HG02840 (cell line): ENCODE results near the gene KCNJ11.

Experiments
- ATAC-seq: cut with Tn5 transposase; IDR thresholded peaks from one replicate; pipeline ENCODE4 v1.9.1; 2021; ENCODE audit warnings: mild to moderate bottlenecking, moderate library complexity, moderate number of reproducible peaks; ENCODE audit not compliant: unreplicated experiment, low FRiP score

KCNJ11 gene

GRCh38 chr11:17393472-17393871 is 5.0 kb upstream of the KCNJ11 start:
- ATAC-seq = no peak

DNA sequence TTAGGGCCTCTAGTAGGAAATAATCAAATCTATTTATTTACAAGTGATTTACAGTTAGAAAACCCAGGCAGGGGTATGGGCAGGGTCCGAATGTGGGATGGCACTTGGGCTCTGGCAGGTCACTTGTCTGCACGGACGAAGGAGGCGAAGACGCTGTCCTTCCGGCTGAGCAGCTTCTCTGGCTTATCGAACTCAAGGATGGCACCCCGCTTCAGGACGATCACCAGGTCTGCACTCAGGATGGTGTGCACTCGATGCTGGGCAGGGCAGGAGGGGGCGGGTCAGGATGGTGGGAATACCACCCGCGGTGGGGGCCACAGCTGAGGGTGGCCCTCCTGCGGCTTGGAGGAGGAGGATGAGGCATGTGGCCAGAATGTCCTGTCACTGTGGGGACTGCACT is 4.4 kb upstream of the KCNJ11 start:
- no peak for ATAC-seq

- ATAC-seq = no peak
These were observed 3.3 kb upstream of the KCNJ11 start for GRCh38 chr11:17391493-17392355.

DNA sequence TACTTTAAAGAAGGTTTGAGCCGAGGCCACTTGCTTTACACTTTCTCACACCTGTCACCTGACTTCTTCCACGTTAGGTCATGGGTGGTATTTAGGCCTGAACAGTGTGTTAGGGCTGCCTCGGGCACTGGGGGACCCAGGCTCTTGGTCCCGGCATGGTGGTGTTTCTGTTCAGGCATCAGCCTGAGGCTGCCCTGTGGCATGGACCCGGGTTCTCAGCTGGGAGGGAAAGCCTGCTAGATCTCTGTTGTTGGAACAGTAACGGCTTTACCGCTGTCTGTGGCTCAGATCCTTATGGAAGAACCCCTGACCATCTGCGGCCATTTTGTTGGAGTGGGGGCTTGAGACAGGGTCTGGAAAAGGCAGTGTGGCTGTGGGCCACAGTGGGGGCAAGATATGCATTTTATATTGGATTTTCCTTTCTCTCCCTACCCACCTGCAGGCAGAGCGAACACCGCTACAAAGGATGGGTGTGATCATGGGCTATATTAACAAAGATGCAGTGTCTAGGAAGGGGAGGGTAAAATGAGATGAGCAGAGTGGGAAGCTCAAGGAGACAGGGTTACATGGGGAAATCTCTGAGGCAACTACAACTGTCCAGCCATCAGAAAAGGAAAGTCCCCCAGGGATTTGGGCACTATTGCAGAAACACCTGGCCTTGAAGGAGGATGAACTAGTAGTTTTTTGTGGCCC is 1.6 kb upstream of the KCNJ11 start:
- no peak for ATAC-seq

DNA sequence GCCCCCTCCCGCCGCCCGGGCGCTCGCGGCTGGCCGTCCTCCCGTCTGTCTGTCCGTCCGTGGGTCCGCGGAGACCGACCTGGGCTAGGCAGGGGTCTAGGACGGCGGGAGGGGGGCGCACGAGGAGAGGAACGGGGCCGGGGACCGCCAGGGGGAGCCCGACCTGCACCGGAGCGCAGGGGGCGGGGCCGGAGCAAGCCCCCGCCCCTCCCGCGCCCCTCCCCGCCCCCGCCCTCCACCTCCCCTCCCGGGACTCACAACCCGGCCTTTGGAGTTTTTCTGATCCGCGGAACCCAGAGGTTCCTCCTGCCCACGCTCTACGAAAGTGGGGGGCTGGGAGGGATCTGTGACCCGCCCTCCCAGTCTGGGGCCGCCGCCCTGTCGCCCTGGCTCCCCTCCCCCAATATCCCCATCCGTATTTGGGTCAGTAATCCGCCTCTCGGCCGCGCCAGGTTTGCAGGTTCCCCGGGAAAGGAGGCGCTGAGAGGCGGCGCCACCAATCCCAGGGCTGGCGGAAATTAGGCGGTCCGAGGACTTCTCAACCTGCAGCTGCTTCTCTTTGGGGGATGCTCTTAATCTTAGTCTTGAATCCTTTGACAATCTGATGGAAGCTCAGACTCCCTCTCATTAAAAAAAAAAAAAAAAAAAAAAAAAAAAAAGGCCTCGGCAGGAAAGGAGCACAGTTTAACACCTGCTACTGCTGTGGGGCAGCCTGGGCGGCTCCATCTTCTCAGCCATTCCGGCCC is 925 bp upstream of the KCNJ11 start:
- peak; percentile 42 for ATAC-seq

DNA sequence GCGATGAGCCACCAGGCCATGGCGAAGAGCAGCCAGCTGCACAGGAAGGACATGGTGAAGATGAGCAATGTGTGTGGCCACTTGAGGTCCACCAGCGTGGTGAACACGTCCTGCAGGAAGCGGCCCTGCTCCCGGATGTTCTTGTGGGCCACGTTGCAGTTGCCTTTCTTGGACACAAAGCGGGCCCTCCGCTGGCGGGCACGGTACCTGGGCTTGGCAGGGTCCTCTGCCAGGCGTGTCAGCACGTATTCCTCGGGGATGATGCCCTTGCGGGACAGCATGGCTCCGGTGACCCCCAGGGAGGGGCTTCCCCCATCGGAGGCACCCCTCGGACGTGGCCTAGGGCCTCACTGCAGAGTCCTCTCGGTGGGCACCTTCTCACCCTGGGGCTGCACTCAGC is 648 bp downstream of the KCNJ11 start:
- ATAC-seq = no peak

DNA sequence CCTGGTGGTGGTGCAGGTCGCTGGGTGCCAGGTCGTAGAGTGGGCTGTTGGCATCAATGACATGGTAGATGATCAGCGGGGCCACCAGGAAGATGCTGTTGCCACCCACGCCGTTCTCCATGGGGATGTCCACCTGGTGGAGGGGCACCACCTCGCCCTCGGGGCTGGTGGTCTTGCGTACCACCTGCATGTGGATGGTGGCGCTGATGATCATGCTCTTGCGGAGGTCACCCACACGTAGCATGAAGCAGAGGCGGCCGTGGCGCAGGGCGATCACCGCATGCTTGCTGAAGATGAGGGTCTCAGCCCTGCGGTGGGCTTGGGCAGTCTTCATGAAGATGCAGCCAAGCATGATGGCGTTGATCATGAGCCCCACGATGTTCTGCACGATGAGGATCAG is 1.2 kb downstream of the KCNJ11 start:
- no peak for ATAC-seq

DNA sequence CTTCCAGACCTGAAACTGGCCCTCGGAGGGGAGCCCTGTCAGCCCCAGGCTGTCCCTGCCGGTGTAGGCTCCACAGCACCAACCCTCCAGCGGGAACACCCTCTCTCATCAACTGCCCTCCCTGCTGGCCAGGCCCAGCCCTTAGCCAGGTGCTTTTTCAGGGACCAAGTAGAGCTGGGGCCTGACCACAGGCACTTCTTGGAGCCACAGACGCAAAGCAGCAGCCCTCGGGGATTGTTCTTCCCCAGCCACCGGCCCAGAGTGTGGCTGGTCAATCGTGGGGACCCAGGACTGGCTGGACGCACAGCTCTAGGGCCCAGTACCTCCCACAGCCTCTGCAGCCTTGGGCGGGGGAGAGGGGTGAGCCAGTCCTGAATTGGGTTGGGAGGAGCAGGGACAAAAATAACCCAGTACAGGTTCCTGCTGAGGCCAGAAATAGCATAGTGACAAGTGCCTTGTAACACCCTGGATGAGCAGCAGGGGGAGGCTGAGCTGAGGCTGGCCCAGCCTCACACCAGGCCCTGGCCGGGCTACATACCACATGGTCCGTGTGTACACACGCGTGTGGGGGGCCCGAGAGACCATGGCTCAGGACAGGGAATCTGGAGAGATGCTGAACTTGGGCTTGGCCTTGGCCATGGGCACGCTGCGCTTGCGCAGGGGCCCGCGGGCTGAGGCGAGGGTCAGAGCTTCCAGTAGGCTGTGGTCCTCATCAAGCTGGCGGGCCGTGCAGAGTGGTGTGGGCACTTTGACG is 2.0 kb downstream of the KCNJ11 start:
- ATAC-seq = no peak

GRCh38 chr11:17385926-17386325 is 2.5 kb downstream of the KCNJ11 start:
- ATAC-seq = no peak

DNA sequence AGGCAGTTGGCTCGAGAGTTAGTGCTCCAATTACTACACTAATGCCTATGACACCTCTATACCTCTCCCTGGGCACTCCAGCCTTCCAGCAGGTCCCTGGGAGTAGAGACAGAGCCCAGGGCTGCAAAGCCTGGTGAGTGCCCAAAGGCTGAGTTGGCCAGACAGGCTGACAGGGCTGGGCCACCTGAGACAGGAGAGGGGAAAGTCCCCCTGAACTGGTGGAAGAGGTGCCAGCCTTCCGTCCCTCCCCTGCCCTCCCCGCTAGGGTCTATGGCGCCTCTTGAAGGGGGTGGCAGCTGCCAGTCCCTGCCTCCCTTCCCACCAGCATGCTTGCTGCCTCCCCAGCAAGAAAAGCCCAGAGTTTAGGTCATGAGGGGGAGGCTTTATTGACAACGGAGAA is 3.0 kb downstream of the KCNJ11 start:
- ATAC-seq = no peak

GRCh38 chr11:17384002-17384511 is 4.4 kb downstream of the KCNJ11 start:
- no peak for ATAC-seq

- ATAC-seq = no peak
These were observed 5.0 kb downstream of the KCNJ11 start for GRCh38 chr11:17383461-17383860.

DNA sequence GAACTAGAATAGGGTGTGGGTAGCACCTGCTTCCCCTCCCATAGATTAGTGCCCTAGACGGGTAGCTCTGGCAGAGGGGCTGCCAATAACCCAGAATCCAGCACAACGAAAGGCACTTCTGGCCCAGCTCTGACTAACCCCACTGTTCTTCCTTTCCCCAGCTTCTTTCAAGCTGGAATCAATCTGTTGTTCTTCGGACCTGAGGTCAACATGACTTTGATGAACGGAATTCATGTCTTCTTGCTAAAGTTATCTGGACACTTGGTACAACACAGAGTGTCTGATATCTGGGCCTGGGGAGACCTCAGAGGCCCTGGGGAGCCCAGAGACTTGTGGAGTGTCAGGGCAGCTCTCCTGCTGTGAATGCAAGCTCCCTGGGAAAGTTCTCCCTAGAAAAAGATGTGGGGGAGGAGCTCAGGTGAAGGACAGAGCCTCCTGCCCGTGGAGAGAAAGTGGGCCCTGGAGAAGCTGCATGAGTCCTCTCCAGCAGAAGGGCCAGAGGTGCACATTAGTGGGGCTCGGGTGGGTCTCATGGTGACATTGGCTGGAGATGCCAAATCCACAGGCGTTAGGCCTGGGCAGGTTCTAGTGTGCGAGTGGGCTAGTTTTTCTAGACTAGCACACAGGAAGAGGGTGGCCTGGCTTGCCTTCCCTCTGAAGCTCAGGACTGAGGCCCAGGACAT is 6.3 kb downstream of the KCNJ11 start:
- no peak for ATAC-seq

GRCh38 chr11:17381156-17381555 is 7.3 kb downstream of the KCNJ11 start:
- ATAC-seq = no peak

DNA sequence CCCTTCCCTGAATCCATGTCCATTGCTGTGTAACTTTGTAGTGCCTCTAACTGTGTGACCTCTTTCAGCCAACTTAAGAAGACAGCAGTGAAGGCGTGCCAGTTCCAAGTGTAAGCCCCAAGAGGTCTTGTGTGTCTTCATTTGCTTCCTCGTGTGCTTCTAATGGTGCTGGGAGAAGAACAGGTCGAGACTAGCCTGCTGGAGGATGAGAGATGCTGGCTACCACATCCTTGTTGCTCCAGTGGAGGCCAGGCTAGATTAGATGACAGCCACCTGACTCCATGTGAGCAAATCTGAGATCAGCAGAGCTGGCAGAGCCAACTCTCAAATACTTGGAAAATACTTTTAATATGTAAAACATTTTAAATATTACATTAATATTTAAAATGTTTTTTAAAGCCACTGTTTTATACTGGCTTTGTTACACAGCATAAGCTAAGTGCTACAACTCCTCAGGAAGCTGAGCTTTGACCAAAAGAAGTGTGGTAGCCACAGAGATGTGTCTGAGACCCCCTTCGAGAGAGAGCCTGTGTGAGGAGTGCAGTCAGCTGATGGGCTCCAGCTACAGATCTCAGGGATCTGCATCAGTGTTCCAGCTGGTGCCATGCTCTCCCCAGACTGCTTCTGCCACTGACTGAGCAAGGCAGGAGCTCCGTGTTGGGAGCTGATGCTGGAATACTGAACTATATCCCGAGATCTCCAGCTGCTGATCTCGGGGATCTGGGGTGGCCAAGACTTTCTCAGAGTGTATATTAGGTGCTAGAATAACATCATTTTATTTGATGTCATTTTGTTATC is 8.9 kb downstream of the KCNJ11 start:
- ATAC-seq = no peak

DNA sequence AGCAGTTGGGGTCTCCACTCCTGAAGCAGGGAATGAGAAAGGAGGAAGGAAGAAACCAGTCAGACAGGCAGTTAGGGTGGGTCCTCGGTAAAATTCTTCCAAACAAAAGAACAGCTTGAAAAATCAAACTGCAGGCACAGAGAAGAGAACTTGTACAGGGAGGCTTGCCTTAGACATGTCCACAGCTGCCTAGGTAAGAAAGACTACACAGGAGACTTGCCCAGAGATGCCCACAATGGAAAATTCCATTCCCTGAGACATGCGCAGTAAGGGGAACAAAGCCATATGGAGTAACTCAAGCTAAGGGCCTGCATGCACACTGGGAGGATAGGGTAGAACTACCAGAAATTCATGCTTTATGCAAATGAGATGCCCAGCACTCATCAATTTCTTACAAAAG is 9.8 kb downstream of the KCNJ11 start:
- no peak for ATAC-seq

GRCh38 chr11:17376493-17376892 is 12.0 kb downstream of the KCNJ11 start:
- ATAC-seq = no peak

DNA sequence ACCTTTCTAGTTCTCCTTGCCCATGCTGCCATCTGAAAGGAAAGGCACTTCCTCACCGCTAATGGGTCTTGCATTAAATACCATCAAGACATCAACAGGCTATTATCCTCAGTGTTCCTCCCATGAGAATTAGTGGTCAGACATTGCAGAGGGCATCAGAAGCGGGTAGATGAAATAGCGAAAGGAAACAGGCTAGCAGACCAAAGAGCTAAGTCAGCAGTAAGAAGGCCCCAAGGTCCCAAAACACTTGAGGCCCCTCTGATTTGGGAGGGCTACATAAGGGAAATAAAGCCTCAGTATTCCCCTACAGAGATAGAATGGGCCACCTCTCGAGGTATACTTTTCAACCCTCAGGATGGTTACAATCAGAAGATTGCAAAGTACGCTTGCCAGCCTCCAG is 12.9 kb downstream of the KCNJ11 start:
- ATAC-seq = no peak

- no peak for ATAC-seq
These were observed 16.8 kb downstream of the KCNJ11 start for GRCh38 chr11:17371614-17372013.
